NCI-H2107 (cell line): ENCODE data around the gene ANKRD44.

Experiments
- DNase-seq: peaks from one replicate; lab custom pipeline; 2025; lab: John Stamatoyannopoulos, UW

Gene ANKRD44

DNA sequence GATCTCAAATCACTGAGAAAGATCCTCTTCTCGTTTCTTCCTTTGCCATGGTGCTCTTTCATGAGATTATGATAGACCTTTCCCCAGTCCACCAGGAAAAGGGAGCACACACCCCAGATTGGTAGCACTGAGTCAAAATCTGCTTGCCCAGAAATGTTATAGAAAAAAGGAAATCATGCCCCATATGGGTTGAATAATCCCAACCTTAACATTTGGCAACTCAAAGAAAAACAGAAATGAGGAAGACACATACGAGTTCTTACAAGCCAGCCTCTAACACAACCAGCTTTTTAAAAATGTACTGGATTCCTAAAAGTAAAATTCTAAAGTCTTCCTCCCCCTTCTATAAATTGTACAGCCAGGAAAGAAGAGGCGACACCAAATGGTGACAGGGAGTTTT, 103.0 kb downstream of the ANKRD44 start:
- DNase-seq = no peak

DNA sequence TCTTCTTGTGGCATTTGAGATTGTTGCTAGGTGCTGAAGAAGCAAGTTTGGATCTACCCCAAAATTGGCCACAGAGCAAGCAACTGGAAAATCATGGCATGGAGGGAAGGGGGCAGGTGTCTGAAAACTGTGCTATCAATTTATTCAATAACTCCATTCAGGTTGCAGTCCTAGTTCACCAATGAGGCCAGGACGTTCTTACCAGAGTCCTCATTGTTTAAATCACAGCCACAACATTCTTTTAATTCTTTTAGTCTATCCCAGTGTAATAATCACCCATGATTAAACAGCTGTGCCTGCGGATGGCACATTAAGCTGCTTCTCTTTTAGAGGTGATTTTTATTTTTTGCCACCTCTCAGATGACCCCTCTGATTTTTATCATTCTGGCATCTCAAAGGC, 103.5 kb downstream of the ANKRD44 start:
- DNase-seq = no peak

DNA sequence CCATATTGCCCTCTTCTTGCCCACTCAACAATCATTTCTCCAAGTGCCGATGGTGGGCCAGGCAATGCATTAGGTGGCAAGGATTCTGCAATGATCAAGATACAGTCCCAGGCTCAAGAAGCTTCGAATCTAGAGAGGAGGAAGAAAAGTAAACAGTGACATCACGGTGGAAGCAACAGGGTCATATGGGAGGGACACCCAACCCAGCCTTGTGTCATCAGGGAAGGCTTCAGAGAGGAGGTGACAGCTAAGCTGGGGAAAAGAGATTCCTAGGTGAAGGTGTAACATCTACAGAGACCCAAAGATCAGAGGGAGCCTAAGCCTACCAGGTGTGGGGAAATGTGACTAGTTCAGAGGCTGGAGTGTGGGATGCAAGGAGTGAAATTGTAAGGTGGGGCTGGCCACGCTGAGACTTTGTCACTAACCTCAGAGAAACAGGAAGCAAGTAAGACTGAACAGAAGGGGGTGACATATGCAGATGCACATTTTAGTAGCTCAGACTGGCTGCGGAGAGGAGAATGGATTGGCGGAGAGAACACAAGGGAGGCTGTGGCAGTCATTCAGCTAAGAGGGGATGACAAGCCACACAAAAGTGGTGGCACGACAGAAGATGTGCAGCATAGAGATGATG, 104.9 kb downstream of the ANKRD44 start:
- no peak for DNase-seq

DNA sequence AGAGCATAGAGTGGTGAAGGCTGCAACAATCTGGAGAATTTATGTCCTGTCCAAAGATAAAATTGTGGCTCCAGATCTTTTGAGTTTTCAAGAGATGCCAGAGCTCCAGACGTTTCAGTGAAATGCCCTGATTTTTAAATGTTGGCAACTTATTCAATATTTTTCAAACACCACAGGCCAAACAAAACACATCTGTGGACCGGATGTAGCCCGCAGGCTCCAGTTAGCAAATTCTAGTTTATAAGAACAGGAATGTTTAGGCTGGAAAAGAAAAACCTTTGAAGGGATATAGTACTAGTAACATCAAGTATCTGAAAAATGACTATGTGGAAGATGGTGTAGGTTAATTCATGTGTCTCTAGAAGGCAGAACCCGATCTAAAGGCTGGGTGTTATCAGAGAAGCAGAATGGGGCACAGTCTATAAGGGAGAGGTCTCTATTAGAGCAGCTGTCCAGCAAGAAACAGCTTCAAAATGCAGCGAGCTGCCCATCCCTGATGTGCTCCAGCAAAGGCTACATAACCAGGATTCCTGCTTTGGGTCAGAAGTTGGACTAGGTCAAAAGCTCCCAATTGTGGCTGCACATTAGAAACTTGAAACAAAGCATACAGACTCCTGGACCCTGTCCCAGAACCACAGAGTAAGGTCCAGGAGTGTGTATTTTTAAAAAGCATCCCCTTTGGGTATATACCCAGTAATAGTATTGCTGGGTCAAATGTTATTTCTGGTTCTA, 105.9 kb downstream of the ANKRD44 start:
- no peak for DNase-seq

DNA sequence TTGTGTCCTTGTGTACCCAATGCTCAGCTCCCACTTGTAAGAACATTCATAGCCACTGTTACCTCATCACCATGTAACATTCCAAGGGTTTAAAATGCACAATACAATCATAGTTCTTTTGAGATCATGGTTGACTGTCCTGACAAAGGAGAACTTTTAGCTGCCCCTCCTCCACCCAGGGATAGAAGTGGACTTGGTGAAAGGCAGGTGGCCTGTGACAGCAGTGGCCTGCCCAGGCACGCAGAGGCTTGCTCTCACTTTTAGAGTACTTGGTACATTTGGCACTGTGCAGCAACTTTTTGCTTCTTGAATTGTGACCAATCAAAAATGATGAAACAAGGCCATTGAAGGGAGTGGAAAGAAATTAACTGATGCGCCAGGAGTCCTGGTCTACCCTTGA, 108.7 kb downstream of the ANKRD44 start:
- DNase-seq = no peak

DNA sequence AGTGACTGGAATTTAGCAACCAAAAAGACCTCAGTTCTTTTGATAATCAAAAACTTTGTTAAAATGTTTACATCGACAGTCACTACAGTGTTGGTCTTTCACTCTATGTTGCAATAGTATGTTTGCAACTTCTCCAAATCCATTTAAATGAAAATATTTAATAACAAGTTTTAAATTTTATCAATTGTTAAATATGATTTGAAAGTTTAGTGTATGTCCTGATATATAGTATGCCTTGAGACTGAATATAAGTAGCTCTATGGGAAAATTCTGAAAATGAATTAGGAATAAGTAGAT, 109.9 kb downstream of the ANKRD44 start:
- no peak for DNase-seq

DNA sequence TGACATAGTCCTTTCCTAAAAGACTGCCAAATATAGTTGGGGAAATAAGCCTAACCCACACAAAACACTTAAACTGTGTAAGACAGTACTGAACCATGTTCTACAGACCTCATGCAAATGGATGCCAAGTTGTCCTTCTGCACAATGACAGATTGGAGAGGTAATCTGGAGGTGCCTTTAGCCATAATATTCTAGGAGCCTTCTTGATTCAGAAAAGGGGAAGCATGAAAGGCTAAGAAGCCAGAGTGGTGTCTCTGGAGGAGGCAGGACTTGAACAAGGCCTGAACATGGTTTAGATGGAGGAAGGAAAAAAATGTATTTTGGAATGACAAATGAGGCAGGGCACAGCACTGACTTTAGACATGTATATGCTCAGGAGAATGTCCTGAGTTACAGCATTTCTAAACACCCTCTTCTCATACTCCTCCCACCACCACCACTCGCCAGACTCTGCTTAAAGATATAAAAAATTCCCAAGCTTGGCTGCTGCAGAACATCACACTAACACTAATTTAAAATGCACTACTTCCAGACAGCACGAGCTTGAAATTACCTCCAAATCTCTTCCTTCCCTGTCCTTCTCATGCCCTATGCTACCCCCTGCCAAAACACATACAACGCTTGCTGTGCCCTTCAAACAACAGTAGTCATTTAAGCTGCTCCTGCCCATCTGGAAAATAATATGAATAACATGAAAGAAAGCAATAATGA, 110.4 kb downstream of the ANKRD44 start:
- DNase-seq = no peak

DNA sequence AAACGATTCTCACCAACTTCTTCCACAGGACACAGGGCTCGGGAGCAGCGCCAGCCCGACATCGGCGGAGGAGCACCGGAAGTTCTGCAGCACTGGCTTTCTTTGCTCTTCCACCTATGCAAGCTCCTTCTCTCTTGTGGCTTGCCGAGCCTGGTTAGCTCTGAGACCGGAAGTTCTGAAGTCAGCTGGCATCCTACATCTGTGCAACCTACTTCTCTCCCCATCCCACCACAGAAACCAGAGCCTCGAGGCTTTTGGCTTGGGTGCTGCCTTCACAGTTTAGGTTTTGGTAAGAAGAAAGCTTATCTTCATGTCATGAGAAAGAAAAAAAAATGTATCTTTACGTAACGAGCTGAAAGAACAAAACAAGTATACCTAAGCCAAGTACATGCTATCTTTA, 111.7 kb downstream of the ANKRD44 start:
- DNase-seq = no peak

DNA sequence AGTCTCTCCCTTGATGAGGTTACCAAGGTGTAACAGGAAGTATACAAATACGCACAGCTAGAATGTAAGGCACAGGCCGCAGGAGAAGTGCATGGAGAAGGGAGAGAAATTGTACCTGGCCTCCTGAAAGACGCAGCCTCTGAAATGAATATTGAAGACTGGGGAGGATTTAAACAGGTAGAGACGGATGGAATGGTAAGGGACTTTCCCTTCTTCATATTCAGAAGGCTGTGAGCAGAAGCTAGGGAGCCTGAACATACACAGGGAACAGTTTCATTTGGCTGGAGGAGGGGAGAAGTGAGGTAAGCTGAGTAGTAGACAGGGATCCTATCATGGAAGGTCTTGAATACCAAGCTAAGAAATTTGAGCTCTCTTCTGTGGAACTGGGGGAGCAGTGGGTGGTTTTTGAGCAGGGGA, 112.7 kb downstream of the ANKRD44 start:
- no peak for DNase-seq

DNA sequence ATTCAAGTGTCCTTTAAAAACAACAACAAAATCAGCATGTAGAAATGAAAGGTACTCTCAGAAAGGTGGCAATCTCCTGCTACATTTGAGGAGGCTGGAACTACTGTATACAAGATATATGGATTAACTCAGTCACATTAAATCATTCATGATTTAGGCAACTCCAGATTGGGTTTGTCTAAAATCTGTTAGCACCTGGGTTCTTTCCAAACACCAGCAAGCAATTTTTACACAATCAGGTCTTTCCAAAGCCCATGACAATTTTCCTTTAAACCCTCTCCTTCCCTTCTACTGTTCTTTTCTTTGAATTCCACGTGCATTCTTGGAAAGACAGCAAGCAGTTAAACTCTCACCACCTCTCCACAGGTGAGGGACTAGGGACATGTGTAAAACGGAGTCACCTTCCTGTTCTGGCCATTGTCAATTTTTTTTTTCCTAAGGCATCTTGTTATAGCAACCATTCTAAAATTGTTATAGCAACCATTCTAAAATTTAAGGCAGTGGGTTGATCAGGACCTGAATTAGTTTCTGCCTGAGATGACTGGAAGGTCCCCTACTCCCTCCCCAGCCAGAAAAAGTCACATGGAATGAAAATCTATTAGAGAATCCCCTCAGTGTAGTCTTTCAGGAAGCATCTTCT, 113.9 kb downstream of the ANKRD44 start:
- DNase-seq = no peak

DNA sequence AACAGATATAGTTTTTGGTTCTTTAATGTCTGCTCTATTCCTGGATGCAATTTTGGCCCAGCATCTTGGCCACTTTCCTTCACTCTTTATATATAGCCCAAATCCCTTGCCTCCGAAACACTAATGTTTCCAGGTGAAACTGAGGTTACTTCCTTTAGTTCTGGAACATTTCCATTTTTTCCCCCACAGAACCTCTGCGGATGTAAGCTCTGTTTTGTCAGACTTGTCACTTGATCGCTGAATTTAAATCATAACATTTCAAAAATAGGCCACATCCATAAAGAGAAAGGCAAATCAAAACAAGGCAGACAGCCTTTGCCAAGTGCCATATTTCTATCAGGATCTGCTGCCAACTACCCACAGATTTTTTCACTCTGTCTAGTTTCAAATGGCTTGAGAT, 115.1 kb downstream of the ANKRD44 start:
- no peak for DNase-seq

DNA sequence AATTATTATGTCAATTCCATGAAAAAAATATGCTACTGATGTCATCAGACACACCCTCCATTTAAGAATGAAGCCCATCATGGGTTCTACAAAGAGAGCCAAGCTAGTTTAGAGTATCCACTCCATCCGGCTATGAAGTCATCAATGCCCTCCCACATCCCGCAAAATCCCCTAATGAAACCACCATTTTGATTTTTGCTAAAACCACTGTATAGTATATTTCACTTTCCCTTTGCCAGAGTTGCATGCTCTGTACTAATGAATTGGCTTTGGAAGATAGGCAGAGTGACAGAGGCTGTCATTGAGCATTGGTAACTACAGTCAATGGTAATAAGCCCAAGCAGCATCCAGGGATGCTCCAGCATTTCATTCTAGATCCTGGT, 118.6 kb downstream of the ANKRD44 start:
- no peak for DNase-seq

DNA sequence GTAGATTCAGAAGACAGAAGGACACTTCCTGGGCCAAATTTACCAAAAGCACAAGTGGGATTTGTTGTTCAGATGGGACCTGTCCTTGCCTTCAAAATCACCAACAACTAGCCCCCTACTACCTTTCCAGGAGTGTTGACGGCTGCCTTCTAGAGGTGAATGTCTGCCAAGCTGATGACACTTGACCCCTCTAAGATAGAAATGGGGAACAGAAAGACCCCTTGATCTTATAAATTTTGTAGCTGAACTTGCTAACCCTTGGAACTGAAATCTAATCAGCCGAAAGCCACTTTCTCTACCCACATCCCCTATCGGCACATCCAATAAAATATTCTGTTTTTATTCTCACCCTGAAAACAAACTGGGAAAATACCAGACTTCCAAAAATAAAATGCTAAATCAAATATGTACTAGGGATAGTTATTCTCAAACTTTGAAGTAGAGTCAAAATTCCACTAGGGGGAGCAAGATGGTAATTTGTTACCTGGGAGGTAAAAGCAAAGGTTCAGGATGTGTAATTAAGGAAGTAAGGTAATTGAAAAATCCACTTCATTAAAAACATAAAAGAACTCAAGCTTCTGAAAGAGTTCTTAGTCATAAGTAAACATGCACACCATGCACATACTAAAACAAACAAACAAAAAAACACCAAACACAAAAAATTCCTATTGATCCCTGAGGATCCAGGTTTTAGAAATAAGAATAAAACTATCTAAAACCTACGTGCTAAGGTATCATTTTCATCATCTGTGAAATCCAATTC, 119.2 kb downstream of the ANKRD44 start:
- no peak for DNase-seq

DNA sequence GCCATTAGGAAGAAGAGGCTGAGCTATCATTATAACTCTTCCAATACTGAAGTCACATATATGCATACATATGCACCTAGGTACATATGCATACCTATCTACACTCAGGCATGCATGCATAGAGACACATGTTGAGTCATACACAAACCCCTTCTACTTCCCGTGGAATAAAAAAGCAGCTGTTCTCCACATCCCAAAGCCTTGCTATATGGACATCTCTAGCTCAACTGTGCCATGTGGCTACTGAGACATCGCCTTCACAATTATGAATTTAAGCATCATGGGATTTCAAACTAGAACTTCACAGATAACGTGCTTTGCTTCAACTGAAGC, 120.5 kb downstream of the ANKRD44 start:
- DNase-seq = no peak

DNA sequence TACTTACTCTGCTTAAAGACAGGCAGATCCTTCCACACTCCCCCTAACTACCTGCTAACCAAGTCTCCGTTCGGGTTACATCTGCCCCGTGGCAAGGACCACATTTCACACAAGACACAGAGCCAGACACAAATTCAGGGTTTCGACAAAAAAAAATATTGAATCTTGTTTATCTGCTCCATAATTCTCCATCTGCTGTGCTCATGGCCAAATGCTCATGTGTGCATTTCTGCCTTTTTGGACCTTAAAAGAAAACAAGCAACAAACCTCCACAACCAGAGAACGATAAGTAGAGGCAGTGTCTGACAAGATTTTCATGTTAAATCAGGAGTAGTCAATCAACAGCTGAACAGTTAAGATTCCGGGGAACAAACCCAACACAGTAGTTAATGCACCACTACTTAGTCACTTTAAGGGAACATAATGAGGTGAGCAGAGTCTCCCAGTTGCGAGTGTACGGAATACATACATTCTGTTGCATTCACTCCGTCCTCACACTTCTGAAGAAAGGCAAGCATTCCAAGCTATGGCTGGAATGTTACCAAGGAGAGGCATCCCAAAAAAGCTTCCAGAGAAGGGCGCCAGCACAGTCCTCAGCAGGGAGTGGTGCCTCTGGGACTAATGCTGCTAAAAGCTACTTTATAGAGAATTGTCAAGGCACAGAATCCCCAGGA, 121.0 kb downstream of the ANKRD44 start:
- DNase-seq = no peak

DNA sequence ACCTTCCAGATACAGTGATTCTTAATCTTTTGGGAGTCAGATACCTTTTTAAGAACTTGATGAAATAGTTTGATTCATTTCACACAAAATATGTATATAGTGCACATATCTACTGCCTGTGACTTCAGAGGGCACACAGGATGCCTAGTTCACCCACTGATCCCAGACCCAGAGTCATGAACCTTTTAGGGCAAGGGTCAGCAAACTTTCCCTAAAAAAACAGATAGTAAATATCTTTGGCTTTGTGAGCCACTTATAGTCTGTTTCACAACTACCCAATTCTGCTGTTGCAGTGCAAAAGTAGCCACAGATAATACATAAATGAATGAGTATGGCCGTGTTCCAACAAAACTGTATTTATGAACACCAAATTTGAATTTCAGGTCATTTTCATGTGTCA, 124.9 kb downstream of the ANKRD44 start:
- no peak for DNase-seq

DNA sequence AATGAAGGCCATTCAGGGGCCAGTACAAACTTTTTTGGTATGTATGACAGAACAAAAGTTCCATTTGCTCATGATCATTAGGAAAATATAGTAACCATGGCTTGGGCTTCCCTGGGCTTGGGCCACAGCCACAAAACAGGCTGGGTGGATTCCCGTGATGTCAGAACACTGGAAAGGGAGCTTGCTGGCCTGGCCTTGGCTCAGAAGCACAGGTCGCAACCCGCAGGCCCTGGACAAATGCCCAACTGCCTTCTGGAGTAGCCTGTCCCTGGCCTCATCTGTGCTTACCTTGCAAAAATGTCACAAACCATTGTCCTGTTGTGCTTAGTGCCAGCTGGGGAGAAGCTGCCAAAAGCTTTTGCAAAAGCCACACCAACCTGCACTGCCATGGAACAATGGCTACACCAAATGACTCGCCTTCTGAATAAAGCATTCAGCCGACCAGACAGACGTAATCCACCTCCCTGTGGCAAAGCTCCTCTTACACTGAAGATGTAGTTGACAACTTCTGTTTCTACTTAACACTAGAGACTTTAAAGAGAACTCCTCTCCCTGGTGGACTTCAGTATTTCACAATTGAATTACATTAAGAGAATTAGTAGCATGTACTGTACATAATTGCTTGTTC, 125.5 kb downstream of the ANKRD44 start:
- no peak for DNase-seq

DNA sequence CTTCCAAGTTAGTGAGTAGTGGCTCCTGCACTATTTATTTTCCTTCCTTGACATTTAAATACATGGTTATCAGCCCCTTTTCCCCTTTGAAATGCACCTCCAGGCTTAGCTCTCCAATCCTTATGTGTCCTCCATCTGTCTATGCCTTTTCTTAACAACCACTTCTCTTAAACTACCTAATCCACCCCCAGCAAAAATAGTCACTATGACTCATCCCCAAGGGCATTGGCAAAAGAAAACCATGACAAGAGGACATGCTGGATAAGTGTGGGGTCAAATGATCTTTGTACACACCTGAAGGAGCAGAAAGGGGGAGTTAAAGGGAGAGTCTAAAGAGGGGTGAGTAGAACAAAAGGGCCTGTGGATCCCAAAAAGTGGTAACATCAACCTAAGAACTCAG, 127.2 kb downstream of the ANKRD44 start:
- no peak for DNase-seq

DNA sequence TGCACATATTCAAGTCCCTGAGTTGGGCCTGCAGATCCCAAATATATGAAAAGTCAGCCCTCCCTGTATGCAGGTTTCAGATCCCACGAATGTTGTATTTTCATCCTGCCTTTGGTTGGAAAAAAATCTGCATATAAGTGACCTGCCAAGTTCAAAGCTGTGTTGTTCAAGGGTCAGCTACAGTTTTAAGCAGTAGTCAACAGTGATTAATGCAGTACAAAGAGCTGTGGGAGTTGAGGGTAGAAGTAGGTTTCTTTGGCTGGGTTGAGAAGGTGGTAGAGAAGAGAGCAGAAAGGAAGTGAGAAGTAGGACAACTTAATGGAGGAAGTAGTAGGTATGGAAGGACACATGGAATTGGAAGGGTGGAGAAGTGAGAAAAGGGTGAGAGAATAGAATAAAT, 127.9 kb downstream of the ANKRD44 start:
- DNase-seq = no peak

DNA sequence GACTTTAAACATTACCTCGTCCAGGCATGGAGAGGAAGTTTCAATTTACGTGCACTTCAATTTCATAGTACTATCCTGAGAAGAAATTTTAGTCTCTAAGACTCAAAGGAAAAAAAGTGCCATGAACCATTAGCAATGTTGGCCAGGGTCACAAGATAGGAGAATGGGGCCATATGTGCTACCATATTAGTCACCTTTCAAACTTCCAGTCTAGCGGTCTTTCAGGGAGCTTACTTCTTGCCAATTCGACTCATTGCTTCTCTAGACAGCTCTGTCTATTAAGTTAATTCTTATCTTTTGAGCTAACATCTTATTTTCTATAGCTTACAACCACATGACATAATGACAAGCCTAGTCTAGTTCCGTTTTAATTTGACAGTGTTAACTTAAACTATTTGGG, 129.1 kb downstream of the ANKRD44 start:
- DNase-seq = no peak

DNA sequence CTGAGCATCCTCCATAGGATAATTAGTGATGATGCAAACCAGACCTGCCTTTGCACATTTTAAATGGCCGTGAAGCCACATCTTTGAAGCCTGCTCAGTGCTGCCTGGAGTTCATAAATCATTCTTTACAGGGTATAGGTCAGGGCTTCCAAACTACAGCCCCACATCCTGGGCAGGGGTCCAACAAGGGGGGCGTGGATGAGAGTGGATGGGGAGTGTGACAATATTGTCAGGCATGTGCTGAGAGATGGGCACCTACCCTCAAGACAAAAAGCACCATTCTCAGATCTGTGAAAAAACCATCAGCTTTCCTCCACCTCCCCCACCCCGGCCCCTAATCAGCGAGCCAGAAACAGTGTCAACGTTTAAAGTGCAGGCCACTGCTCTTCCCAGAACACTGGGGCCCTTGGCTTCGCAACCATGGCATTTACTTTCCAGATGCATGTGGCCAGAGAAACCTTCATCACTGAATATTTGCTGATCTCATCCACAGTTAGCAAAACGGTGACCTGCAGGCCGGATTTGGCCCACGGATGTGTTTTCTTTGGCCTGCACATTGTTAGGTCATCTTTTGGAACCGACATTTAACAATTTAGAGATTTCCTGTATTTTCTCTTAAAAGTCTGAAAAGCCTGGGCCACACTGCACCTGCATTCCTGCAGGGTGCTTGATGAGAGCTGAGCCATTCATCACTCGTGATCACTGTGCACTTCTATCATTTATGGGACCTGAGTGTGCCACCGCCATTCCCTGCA, 130.7 kb downstream of the ANKRD44 start:
- no peak for DNase-seq
